Measurements from ENCODE around the gene DNAH2.
A peak's percentile ranks its signal among the peaks of the same experiment; 100 is the strongest.
"Not testable (repeated sequence)": the region's sequence is repeated elsewhere in the genome, so short reads cannot be mapped to it uniquely, and the experiment has no call there.

Gene DNAH2

DNA sequence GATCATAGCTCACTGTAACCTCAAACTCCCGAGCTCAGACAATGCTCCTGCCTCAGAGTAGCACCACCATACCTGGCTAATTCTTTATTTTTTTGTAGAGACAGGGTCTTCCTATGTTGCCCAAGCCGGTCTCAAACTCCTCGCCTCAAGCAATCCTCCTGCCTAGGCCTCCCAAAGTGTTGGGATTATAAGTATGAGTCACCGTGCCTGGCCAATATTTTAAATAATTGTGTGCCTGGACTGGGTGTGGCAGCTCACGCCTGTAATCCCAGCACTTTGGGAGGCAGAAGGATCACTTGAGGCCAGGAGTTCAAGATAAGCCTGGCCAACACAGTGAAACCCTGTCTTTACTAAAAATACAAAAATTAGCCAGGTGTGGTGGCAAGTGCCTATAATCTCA lies 146.8 kb downstream of the DNAH2 start:
- DNase-seq, result not testable (repeated sequence)

DNA sequence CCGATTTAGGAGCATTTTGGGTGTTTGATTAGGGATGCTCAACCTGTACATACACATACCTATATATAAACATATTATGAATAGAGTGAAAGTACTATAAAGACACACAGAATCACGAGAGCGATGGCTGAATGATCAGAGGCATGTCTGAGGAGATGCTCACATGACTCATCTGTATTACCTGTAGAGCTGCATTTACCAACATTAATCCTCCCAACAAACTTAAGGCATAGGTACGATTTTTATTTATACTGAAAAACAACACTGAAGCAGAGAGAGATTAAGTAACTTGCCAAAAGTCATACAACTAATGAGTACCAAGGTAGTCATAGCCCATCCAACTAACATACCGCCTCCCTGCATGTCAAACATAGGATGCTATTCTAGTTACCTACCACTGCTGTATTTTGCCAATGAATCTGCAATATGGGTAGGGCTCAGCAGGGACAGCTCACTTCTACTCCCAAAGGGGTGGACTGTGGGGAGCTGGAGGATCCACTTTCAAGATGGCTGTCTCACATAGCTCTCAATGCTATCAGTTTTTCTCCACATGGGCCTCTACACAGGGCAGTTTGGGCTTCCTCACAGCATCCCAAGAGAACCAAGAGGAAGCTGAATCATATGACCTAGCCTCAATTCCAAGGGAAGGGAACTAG lies 147.6 kb downstream of the DNAH2 start:
- no peak for DNase-seq

DNA sequence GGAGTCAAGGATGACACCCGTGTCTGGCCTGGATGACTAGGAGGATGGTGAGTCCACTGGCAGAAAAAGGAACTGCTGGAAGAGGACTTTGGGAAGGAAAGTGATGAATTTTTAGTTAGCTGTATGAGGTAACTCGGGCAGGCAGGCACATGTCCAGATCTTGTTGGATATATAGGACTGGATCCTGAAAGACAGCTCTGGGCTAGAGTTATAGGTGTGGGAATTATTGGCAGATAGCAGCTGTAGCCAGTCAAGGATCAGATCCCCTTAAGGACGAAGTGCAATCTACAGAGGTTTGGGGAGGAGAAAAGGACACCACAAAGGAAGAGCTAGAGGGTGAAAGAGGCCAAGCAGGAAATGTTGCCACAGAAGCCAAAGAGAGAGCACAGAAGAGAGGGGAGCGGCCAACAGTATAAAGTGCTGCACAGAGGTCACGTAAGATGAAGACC lies 150.4 kb downstream of the DNAH2 start:
- DNase-seq, result no peak

DNA sequence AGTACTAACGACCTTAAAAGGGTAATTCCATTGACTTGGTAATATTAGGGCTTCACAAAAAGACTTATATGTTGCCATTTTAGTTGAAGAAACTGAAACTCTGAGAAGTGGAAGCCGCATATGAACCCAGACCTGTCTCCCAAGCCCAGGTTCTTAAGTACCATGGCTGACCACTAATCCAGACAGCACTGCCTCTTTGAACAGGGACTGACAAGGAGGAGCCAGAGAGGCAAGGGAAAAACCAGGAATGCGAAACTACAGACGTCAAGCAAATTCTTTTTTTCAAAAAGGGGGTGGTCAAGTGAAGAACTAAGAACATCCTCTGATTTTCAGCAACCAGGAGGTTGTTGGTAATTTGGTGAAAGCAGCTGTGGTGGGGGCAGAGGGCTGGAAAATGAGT lies 155.5 kb downstream of the DNAH2 start:
- no peak for DNase-seq

DNA sequence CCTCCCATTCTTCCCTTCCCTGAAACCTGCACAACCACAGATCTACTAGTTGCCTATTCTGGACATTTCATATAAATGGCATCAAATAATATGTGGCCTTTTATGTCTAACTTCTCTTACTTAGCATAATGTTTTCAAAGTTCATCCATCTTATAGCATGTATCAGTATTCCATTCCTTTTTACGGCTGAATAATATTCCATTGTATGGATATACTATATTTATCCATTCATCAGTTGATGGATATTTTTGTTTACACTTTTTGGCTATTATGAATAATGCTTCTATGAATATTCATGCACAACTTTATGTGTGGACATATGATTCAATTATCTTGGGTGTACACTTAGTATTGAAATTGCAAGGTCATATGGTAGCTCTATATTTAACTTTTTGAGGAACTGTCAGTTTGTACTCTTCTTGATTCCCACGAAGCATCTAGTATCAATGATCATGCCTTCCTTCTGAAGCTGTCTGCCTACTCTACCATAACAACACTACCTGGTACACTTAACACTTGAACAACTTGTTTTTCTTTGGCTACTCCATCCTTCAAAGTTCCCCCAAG lies 158.3 kb downstream of the DNAH2 start:
- DNase-seq, result no peak

DNA sequence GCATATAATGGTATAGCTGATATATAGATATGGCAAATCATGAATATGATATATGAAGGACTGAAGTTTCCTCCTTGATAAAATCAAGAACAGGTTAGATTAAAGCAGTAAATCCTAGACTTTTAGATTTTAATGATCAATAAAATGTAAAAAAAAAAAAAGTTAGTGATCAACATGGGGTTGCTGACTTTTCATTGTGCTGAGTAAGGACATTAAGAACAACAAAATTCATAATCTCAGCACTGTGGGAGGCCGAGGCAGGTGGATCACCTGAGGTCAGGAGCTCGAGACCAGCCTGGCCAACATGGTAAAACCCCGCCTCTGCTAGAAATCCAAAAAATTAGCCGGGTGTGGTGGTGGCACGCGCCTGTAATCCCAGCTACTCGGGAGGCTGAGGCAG lies 160.7 kb downstream of the DNAH2 start:
- no peak for DNase-seq

DNA sequence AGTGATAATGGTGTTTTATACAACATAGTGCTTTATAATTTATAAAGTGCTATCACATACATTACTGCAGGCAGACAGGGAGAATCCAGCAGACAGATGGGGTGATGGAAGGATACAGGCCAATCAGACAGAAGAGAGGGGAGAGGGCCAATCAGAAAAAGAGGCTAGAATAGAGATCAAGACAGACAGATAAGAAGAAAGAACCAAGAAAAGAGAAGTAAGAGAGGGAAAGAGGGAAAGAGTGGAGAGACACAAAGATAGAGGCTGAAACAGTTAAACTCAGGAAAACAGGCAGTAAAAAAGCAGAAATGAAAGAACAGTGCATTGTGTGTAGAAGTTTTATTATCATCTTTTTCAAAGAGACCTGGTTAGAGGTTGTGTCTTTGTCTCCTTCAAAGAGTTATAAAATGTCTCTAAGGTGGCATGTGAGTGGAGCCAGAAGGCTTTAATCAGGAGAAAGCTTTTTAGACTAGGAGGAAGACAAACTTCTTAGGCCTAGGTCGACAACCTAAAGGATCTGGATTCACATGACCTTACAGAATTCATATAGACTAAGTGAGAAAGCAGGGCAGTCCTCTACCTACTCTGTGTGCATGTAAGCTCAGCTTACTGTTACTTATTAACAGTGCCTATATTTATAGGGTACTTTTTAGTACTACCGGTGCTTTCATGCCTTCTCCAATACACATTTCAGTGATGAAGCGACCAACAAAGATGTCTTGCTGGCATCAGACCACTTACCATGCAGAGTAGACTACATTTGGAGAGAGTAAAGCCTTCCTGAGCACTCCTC lies 162.7 kb downstream of the DNAH2 start:
- no peak for DNase-seq

DNA sequence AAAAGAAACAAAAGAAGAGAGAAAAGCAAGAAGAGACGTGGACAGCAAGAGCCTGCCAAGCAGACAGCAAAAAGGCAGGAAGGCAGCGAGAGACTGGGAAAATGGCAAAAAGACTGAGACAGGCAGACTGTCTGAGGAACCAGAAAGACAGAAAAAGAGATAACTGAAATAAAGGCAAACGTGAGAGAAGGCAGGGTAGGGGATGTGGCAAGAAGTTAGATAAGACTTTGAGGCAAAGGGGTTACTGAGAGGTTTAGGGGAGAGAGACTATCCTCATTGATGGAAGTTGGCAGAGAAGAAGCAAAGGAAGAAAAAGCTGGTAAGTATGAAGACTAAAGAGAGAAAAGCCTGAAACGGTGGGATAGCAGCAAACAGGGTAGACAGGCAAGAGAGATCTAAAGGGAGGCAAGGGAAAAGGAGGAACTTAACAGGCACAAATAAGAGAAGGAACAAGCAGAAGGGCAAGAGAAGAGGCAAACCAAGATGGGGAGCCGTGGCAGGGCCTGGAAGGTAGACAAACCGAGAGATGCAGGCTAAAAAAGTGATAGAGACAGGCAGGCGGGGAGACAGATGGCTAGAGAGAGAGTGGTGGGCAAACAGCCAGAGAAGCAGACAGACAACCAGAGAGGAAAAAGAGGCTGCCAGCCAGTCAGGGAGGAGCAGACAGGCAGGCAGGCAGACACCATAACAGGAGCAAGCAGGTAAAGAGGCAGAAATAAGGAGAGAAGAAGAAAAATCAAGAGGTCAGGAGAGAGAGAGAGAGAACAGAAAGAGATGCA lies 163.9 kb downstream of the DNAH2 start:
- DNase-seq, result peak in 2 of 51 donors; percentile 3 to 6

DNA sequence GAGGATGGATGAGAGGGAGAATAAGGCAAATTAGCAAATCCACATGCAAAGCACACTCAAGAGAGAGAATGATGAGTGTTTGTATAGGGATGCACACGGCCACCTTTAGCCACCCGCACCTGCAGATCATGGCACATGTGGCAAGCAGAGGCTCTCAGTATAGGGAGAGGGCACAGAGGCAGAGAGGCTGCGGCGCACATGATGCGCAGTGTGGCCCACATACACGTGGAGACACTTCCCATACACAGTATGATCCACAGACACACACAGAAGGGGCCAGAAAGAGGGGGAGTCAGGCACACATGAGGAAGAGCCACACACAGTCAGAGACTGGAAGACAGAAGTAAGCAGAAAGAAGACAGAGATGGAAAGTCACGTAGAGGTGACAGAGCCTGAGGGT lies 164.5 kb downstream of the DNAH2 start:
- DNase-seq, result no peak

DNA sequence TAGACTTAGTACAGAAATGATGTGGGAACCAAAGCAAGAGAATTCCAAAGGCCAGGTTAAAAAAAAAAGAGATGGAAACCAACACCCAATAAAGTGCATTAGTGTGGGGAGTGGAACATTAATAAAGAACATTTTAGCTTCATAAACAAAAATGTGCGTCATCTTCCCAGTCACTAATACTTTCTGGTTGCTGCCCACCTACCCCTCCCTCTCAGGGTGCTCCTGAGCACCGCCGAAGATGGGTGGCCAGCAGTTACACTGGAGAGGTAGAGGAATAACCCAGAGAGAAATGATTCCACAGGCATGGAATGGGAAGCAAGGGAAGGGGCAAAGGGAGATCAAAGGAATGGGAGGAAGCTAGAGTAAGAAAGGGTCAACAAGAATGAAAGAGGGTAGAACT lies 165.1 kb downstream of the DNAH2 start:
- DNase-seq, result no peak
